K562 (cell line): ENCODE measurements around the gene RPS19BP1. TPM values are rescaled to one million over a fixed set of nuclear protein-coding genes. Genes with fewer than 3 reads are reported as not detected.

ENCODE experiments used
- KDM1A ChIP-seq, 2 experiments: fragments of 450-650 bp; IDR thresholded peaks; 2 replicates each; pipeline ENCODE4 v1.6.1; 2016; ENCODE audit warnings: mild to moderate bottlenecking in 2 of 2
- NR1H2 ChIP-seq: sonication (generic); formaldehyde crosslinking; IDR thresholded peaks from 2 replicates; pipeline ENCODE4 v1.4.0; 2020; ENCODE audit warnings: mild to moderate bottlenecking, missing genetic modification reagents
- PHTF2 ChIP-seq: fragments of 250-450 bp; sonication (Bioruptor Pico); IDR thresholded peaks from 2 replicates; pipeline ENCODE4 v1.5.0; 2021; ENCODE audit warnings: mild to moderate bottlenecking
- PTBP1 ChIP-seq: fragments of 200-400 bp; formaldehyde crosslinking; IDR thresholded peaks from 2 replicates; pipeline ENCODE4 v1.6.1; 2017; ENCODE audit warnings: low read depth, low read length
- RBM14 ChIP-seq: fragments of 200-400 bp; formaldehyde crosslinking; IDR thresholded peaks from 2 replicates; pipeline ENCODE4 v1.6.1; 2018; ENCODE audit warnings: low read depth, mild to moderate bottlenecking, low read length, moderate library complexity, borderline replicate concordance; ENCODE audit not compliant: insufficient read depth
- SAP30 ChIP-seq: fragments of 200-600 bp; sonication (generic); IDR thresholded peaks from 2 replicates; pipeline ENCODE4 v1.6.1; 2012; ENCODE audit warnings: borderline replicate concordance, low read depth, mild to moderate bottlenecking, moderate library complexity, low read length, control low read depth, inconsistent platforms; ENCODE audit not compliant: insufficient read depth, poor library complexity, severe bottlenecking
- SP1 ChIP-seq: sonication (generic); formaldehyde crosslinking; IDR thresholded peaks from 2 replicates; pipeline ENCODE4 v1.8.1; 2022; ENCODE audit warnings: mild to moderate bottlenecking, missing genetic modification reagents
- YY1 ChIP-seq, 3 experiments: IDR thresholded peaks; 2 replicates each; pipeline ENCODE4 v1.6.1; 2011; ENCODE audit warnings: low read length in 2 of 3, mild to moderate bottlenecking in 2 of 3, moderate library complexity in 2 of 3, borderline replicate concordance in 1 of 3, control low read depth in 1 of 3, low read depth in 1 of 3; ENCODE audit not compliant: insufficient read depth in 3 of 3, insufficient replicate concordance in 2 of 3, control insufficient read depth in 1 of 3, insufficient read length in 1 of 3; ENCODE audit errors: extremely low read depth in 1 of 3
- ZC3H4 ChIP-seq: sonication (generic); formaldehyde crosslinking; IDR thresholded peaks from 2 replicates; pipeline ENCODE4 v1.9.0; 2021; ENCODE audit warnings: missing genetic modification reagents, borderline replicate concordance
- ZNF232 ChIP-seq: sonication (generic); formaldehyde crosslinking; IDR thresholded peaks from 2 replicates; pipeline ENCODE4 v1.8.0; 2022; ENCODE audit warnings: mild to moderate bottlenecking, missing genetic modification reagents
- ZNF239 ChIP-seq: fragments of 250-450 bp; sonication (Bioruptor Pico); IDR thresholded peaks from 2 replicates; pipeline ENCODE4 v1.4.0; 2020; ENCODE audit warnings: mild to moderate bottlenecking
- polyA plus RNA-seq, 8 experiments: library from polyadenylated mRNA; depleted of rRNA in 4 of 8; stranded (reverse) in 5 of 8; unstranded in 3 of 8; fragments of >200 nt; fragmentation: Nextera tagmentation in 2 of 8; fragmentation: Illumina TruSeq in 1 of 8; extraction: Ambion mirVana in 2 of 8; extraction: Trizol in 1 of 8; gene quantifications; 2 replicates each; pipeline versions ENCODE4 v1.2.1 to v1.2.3, GENCODE V29; 2011 to 2014; ENCODE audit warnings: inconsistent platforms in 1 of 8, missing spikeins in 1 of 8
- total RNA-seq, 7 experiments: library from RNA; depleted of rRNA in 6 of 7; stranded (reverse); fragments of >200 nt in 6 of 7; fragmentation: Illumina TruSeq in 2 of 7; extraction: Trizol in 2 of 7; gene quantifications; 2 replicates each; pipeline versions ENCODE4 v1.2.1 to v1.2.3, GENCODE V29; 2011 to 2021; ENCODE audit warnings: low replicate concordance in 1 of 7
- TF ChIP-seq, protein P1 (sequence below), 2 experiments: fragments of 450-650 bp; formaldehyde crosslinking in 1 of 2; IDR thresholded peaks; 2 replicates each; pipeline versions ENCODE4 v1.4.0 to v1.6.1; 2014 to 2020; ENCODE audit warnings: mild to moderate bottlenecking in 2 of 2, borderline replicate concordance in 1 of 2, low read depth in 1 of 2
- TF ChIP-seq, protein P2 (sequence below): sonication (generic); formaldehyde crosslinking; IDR thresholded peaks from 2 replicates; pipeline ENCODE4 v1.8.0; 2022; ENCODE audit warnings: mild to moderate bottlenecking, missing genetic modification reagents
- TF ChIP-seq, protein P3 (sequence below): fragments of 450-650 bp; formaldehyde crosslinking; IDR thresholded peaks from 2 replicates; pipeline ENCODE4 v1.4.0; 2020; ENCODE audit warnings: mild to moderate bottlenecking, moderate library complexity

RPS19BP1 gene
- total and polyA plus RNA-seq, 9 of the 15 experiments (the other 6 are each of a cell fraction or from before 2014, with no cell fraction given) = 3.0 to 223 (median 84.3) TPM

DNA sequence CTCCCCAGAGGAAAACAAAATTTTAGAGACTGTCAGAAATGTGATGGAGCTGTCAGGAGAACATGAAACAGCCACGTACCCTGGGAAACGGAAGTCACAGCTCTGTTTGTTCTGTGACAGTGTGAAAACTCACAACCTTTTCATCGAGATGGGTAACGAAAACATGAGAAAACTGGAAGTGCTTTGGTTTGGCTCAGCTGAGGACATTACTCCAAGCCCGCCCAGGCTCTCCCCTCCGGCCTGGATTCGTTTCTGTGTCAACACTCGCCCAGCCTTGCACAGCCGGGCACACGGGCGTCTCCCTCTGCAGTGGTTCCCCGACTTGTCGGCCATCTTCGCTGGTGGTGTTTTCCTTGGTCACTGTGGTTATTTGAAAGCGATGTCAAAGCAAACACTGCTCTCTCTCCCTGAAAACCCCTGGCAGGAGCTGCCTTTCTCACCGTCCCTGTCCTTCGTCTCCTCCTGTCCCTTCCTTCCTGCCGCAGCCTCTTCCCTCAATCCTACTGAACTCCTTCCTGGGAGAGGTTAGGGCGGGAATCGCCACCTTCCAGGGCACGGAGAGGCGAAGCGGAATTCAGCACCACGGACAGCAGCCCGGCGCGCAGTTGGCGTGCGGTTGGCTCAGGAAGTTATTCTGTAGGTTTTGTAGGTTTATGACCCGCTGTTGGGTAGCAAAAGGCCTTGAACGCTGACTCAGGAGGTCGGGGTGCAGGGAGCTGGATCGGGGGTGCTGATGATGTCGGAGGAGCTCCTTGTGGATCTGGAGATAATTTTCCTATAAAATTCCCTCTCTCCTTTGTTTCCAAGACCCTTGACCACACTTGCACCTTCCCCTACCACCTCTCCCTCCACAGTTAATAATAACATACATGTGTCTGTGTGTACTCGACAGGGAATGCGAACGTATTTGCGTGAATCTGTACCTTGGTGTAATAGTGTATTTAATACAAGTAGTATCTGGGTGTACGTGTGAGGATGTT, 13.1 kb upstream of the RPS19BP1 start (continued):
- TF ChIP-seq, protein P1, sequence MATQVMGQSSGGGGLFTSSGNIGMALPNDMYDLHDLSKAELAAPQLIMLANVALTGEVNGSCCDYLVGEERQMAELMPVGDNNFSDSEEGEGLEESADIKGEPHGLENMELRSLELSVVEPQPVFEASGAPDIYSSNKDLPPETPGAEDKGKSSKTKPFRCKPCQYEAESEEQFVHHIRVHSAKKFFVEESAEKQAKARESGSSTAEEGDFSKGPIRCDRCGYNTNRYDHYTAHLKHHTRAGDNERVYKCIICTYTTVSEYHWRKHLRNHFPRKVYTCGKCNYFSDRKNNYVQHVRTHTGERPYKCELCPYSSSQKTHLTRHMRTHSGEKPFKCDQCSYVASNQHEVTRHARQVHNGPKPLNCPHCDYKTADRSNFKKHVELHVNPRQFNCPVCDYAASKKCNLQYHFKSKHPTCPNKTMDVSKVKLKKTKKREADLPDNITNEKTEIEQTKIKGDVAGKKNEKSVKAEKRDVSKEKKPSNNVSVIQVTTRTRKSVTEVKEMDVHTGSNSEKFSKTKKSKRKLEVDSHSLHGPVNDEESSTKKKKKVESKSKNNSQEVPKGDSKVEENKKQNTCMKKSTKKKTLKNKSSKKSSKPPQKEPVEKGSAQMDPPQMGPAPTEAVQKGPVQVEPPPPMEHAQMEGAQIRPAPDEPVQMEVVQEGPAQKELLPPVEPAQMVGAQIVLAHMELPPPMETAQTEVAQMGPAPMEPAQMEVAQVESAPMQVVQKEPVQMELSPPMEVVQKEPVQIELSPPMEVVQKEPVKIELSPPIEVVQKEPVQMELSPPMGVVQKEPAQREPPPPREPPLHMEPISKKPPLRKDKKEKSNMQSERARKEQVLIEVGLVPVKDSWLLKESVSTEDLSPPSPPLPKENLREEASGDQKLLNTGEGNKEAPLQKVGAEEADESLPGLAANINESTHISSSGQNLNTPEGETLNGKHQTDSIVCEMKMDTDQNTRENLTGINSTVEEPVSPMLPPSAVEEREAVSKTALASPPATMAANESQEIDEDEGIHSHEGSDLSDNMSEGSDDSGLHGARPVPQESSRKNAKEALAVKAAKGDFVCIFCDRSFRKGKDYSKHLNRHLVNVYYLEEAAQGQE (IDR thresholded peaks at IDR 0.05; ENCODE audit: borderline replicate concordance) = peak; percentile 99
- TF ChIP-seq, protein P1 (CRISPR knock-in tag; IDR thresholded peaks at IDR 0.05; ENCODE audit: low read depth) = peak; percentile 98
- TF ChIP-seq SAP30 (no peak), NR1H2 (0 out of 2 replicates have a peak, but pooled peaks have one; percentile 39), ZC3H4 (no peak), RBM14 (no peak), YY1 (IDR thresholded peaks at IDR 0.05; ENCODE audit: borderline replicate concordance in 1 of 3, control insufficient read depth in 1 of 3, extremely low read depth in 1 of 3, insufficient read depth in 3 of 3, insufficient read length in 1 of 3, insufficient replicate concordance in 2 of 3, low read depth in 1 of 3, low read length in 2 of 3) (no peak), PHTF2 (no peak), ZNF232 (peak; percentile 73; the same call in 1 of the 2 replicates), PTBP1 (no peak), KDM1A (IDR thresholded peaks at IDR 0.05) (no peak), ZNF239 (CRISPR knock-in tag) (no peak), SP1 (CRISPR knock-in tag) (no peak)
- TF ChIP-seq, protein P2, sequence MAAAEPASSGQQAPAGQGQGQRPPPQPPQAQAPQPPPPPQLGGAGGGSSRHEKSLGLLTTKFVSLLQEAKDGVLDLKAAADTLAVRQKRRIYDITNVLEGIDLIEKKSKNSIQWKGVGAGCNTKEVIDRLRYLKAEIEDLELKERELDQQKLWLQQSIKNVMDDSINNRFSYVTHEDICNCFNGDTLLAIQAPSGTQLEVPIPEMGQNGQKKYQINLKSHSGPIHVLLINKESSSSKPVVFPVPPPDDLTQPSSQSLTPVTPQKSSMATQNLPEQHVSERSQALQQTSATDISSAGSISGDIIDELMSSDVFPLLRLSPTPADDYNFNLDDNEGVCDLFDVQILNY (CRISPR knock-in tag) = peak; percentile 80; the same call in 1 of the 2 replicates
- TF ChIP-seq, protein P3, sequence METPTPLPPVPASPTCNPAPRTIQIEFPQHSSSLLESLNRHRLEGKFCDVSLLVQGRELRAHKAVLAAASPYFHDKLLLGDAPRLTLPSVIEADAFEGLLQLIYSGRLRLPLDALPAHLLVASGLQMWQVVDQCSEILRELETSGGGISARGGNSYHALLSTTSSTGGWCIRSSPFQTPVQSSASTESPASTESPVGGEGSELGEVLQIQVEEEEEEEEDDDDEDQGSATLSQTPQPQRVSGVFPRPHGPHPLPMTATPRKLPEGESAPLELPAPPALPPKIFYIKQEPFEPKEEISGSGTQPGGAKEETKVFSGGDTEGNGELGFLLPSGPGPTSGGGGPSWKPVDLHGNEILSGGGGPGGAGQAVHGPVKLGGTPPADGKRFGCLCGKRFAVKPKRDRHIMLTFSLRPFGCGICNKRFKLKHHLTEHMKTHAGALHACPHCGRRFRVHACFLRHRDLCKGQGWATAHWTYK (CRISPR knock-in tag) = no peak
